Lung (tissue), 12 donors: ENCODE results near the gene PHF12. TPM values are rescaled to one million over a fixed set of nuclear protein-coding genes. Genes with fewer than 3 reads are reported as not detected.

Source experiments
- ATAC-seq: fragments of 200-7000 bp; cut with Tn5 transposase; one replicate; pipeline ENCODE4 v1.9.1; 2020; ENCODE audit warnings: moderate number of reproducible peaks; ENCODE audit not compliant: insufficient read depth, low FRiP score
- DNase-seq, 3 donors: peaks; one replicate each; pipeline ENCODE4 v3.0.0-alpha.2; 2013 to 2017
- H3K27ac ChIP-seq, 2 donors: one replicate each; pipeline ENCODE4 v1.5.1; 2013; ENCODE audit warnings: mild to moderate bottlenecking in 2 of 2, moderate library complexity in 2 of 2, control low read depth in 1 of 2, inconsistent platforms in 1 of 2, low read depth in 1 of 2, low read length in 1 of 2
- H3K27me3 ChIP-seq, 3 donors: one replicate each; pipeline ENCODE4 v1.5.1; 2013; ENCODE audit warnings: low read length in 2 of 3; ENCODE audit not compliant: control insufficient read depth in 3 of 3, insufficient read depth in 3 of 3
- H3K36me3 ChIP-seq, 4 donors: one replicate each; pipeline ENCODE4 v1.5.1; 2013; ENCODE audit warnings: low read length in 4 of 4, mild to moderate bottlenecking in 1 of 4, moderate library complexity in 1 of 4; ENCODE audit not compliant: control insufficient read depth in 4 of 4, insufficient read depth in 4 of 4
- H3K4me1 ChIP-seq, 5 donors: one replicate each; pipeline ENCODE4 v1.5.1; 2013; ENCODE audit warnings: low read length in 5 of 5, mild to moderate bottlenecking in 2 of 5, moderate library complexity in 1 of 5; ENCODE audit not compliant: control insufficient read depth in 5 of 5, insufficient read depth in 5 of 5
- H3K4me3 ChIP-seq: one replicate; pipeline ENCODE4 v1.5.1; 2013; ENCODE audit warnings: mild to moderate bottlenecking, control low read depth, moderate library complexity
- H3K9ac ChIP-seq, 2 donors: one replicate each; pipeline ENCODE4 v1.5.1; 2013; ENCODE audit warnings: low read length in 2 of 2, control low read depth in 1 of 2; ENCODE audit not compliant: insufficient read depth in 1 of 2
- H3K9me3 ChIP-seq, 4 donors: one replicate each; pipeline ENCODE4 v1.5.1; 2013; ENCODE audit warnings: low read length in 3 of 4, mild to moderate bottlenecking in 1 of 4, moderate library complexity in 1 of 4; ENCODE audit not compliant: control insufficient read depth in 4 of 4, insufficient read depth in 3 of 4
- CTCF ChIP-seq: IDR thresholded peaks from 2 replicates; pipeline ENCODE4 v1.5.1; 2012; ENCODE audit warnings: mild to moderate bottlenecking; ENCODE audit errors: control extremely low read depth, extremely low read depth
- WGBS, 2 donors: extraction: QIAGEN DNeasy Blood & Tissue Kit; methylation state at CpG; one replicate each; pipeline ENCODE4 v1.1.7; 2013; 5-methylcytosine and 5-hydroxymethylcytosine counted together
- polyA plus RNA-seq, 2 donors: library from polyadenylated mRNA; stranded (reverse); fragments of 200-250 nt; gene quantifications; one replicate each; pipeline ENCODE4 v1.2.1, GENCODE V29; 2013
- total RNA-seq, 2 donors: library from RNA; depleted of rRNA in 1 of 2; stranded (reverse); fragments of >200 nt in 1 of 2; gene quantifications; one replicate each; pipeline ENCODE4 v1.2.1, GENCODE V29; 2014 to 2021
- donor health status: control.
- donor health status: control.
- donor health status: Bipolar disorder and iron deficiency.
- donor health status: healthy.
- donor health status: DM: yes; HTN: yes; CAD: no.

PHF12 gene
- total and polyA plus RNA-seq, 4 donors, result 12.6 to 59.1 (median 37.3) TPM

- H3K36me3 ChIP-seq, result no peaks in the 10 kb centered on the region
- H3K27ac ChIP-seq, result no peak overlapping the region
- no peaks in the 10 kb centered on the region for H3K9me3 ChIP-seq
- H3K27me3 ChIP-seq, result no peaks in the 10 kb centered on the region
- no peak overlapping the region for H3K4me3 ChIP-seq
- TF ChIP-seq CTCF, result no peak
- WGBS, 2 donors, result 91 to 100% methylated on average over 2 of the region's 2 CpGs
- H3K9ac ChIP-seq, result no peak overlapping the region
- DNase-seq (no peak), ATAC-seq (no peak)
- peaks cover 0 to 13% (median 8%) of the 10 kb centered on the region in 5 donors for H3K4me1 ChIP-seq
Observed at GRCh38 chr17:28975031-28975430, 23.7 kb upstream of the PHF12 start.

- H3K9ac ChIP-seq, result no peak overlapping the region
- H3K27me3 ChIP-seq, result no peaks in the 10 kb centered on the region
- H3K4me3 ChIP-seq, result no peak overlapping the region
- no peaks in the 10 kb centered on the region for H3K9me3 ChIP-seq
- H3K36me3 ChIP-seq, result no peaks in the 10 kb centered on the region
- no peak for ATAC-seq
- H3K4me1 ChIP-seq, result peaks cover 0 to 13% (median 8%) of the 10 kb centered on the region in 5 donors
- DNase-seq, result no peak
- no peak overlapping the region for H3K27ac ChIP-seq
- no peak for TF ChIP-seq CTCF
- whole genome bisulfite sequencing, 2 donors, result 82 to 85% methylated on average over 4 of the region's 4 CpGs
Observed at GRCh38 chr17:28974451-28974850, 23.1 kb upstream of the PHF12 start.

- H3K4me1 ChIP-seq, result peaks cover 0 to 17% (median 8%) of the 10 kb centered on the region in 5 donors
- peak; percentile 69 to 72 (median 72) for DNase-seq
- no peaks in the 10 kb centered on the region for H3K27me3 ChIP-seq
- H3K27ac ChIP-seq, result no peak overlapping the region
- TF ChIP-seq CTCF, result no peak
- H3K36me3 ChIP-seq, result no peaks in the 10 kb centered on the region
- no peak overlapping the region for H3K9ac ChIP-seq
- peak; percentile 67 for ATAC-seq
- no peaks in the 10 kb centered on the region for H3K9me3 ChIP-seq
- WGBS, 2 donors, result 57 to 83% methylated on average over 2 of the region's 2 CpGs
- H3K4me3 ChIP-seq, result no peak overlapping the region
Observed at GRCh38 chr17:28973425-28973824, 22.1 kb upstream of the PHF12 start.

- Histone ChIP-seq H3K4me3 (no peak overlapping the region), H3K27ac (no peak overlapping the region), H3K9ac (no peak overlapping the region), H3K9me3 (no peaks in the 10 kb centered on the region), H3K4me1 (peaks cover 0 to 23% (median 8%) of the 10 kb centered on the region in 5 donors), H3K27me3 (no peaks in the 10 kb centered on the region), H3K36me3 (no peaks in the 10 kb centered on the region)
- WGBS, 2 donors, result 70 to 78% methylated on average over 10 of the region's 10 CpGs
- DNase-seq (no peak), ATAC-seq (no peak)
- no peak for TF ChIP-seq CTCF
Observed at GRCh38 chr17:28972437-28972836, 21.1 kb upstream of the PHF12 start.
